Choroid plexus epithelial cell (primary cell): ENCODE measurements around the gene LPIN2.

ENCODE experiments used
- DNase-seq: peaks from one replicate; pipeline ENCODE4 v3.0.0-alpha.2; 2010; ENCODE audit warnings: low read depth
- H3K4me3 ChIP-seq: 2 replicates; pipeline ENCODE4 v1.5.1; 2011; ENCODE audit warnings: low read depth, mild to moderate bottlenecking, control low read depth, low read length, moderate library complexity
- CTCF ChIP-seq: conservative IDR thresholded peaks from 2 replicates; pipeline ENCODE4 v1.5.1; 2011; ENCODE audit warnings: low read depth, mild to moderate bottlenecking, control low read depth, inconsistent platforms, low read length, moderate library complexity

LPIN2 gene

GRCh38 chr18:2984091-2984490 lies 28.9 kb downstream of the LPIN2 start:
- no peak for TF ChIP-seq CTCF
- no peak overlapping the region for H3K4me3 ChIP-seq
- no peak for DNase-seq

GRCh38 chr18:2983296-2983695 lies 29.6 kb downstream of the LPIN2 start:
- no peak for DNase-seq
- no peak overlapping the region for H3K4me3 ChIP-seq
- no peak for TF ChIP-seq CTCF

GRCh38 chr18:2982452-2983269 lies 30.3 kb downstream of the LPIN2 start:
- no peak overlapping the region for H3K4me3 ChIP-seq
- DNase-seq = no peak
- TF ChIP-seq CTCF = no peak

- no peak for TF ChIP-seq CTCF
- no peak overlapping the region for H3K4me3 ChIP-seq
- DNase-seq = no peak
Measured at GRCh38 chr18:2982022-2982421, 30.9 kb downstream of the LPIN2 start.

GRCh38 chr18:2981212-2981728 lies 31.7 kb downstream of the LPIN2 start:
- H3K4me3 ChIP-seq = no peak overlapping the region
- peak; percentile 97 for DNase-seq
- TF ChIP-seq CTCF = no peak

- no peak for TF ChIP-seq CTCF
- DNase-seq = no peak
- H3K4me3 ChIP-seq = no peak overlapping the region
Measured at GRCh38 chr18:2979871-2980790, 32.8 kb downstream of the LPIN2 start.
